Measurements from ENCODE around the gene NEK10. TPM values are rescaled to one million over a fixed set of nuclear protein-coding genes. Genes with fewer than 3 reads are reported as not detected.

The NEK10 gene
- total and polyA plus RNA-seq, 2 of the 4 experiments (the other 2 are of a cell fraction): 2.2 to 6.6 TPM

DNA sequence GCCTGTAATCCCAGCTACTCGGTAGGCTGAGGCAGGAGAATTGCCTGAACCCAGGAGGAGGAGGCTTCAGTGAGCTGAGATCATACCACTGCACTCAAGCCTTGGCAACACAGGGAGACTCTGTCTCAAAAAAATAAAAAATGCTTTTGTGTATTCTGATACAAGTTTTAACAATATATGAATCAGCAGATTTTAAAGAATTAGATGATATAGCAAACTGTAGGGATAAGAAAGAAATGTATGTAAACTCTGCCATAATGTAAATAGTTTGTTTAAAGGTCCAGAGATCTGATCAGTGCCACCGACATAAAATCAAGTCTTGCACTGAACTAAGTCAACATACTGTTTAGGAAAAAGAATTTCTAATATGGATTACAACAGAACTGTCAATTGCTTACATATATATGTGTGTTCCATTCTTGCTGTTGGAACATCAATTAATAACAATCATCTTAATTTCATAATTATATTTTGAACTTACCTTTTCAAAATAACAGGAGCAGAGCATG is 208.3 kb downstream of the NEK10 start:
- Histone ChIP-seq H3K36me3 (ENCODE audit: control insufficient read depth, insufficient read depth, low read length) (no peaks in the 10 kb centered on the region), H4K8ac (ENCODE audit: low read depth in 2 of 2, low read length in 2 of 2) (no peak overlapping the region), H2BK5ac (ENCODE audit: low read depth, low read length, poor library complexity, severe bottlenecking) (no peak overlapping the region), H3K4ac (ENCODE audit: low read depth, low read length) (no peak overlapping the region), H2BK15ac (ENCODE audit: low read depth, low read length) (no peak overlapping the region), H3K9me3 (ENCODE audit: control insufficient read depth, insufficient read depth, low read length) (no peaks in the 10 kb centered on the region), H3K4me1 (ENCODE audit: control insufficient read depth, insufficient read depth, low read length) (no peaks in the 10 kb centered on the region), H4K91ac (ENCODE audit: insufficient read depth, low read depth, low read length) (no peak overlapping the region), H3K79me1 (ENCODE audit: low read depth in 1 of 2, low read length in 2 of 2) (no peaks in the 10 kb centered on the region), H2BK20ac (ENCODE audit: low read depth, low read length) (no peak overlapping the region), H4K5ac (ENCODE audit: low read depth, low read length) (no peak overlapping the region), H2AK5ac (ENCODE audit: low read depth, low read length) (no peak overlapping the region), H3K9me1 (ENCODE audit: insufficient read depth, low read length) (no peaks in the 10 kb centered on the region), H3K56ac (ENCODE audit: extremely low read depth, insufficient read depth, low read length) (no peak overlapping the region), H3K27ac (ENCODE audit: insufficient read depth, low read length) (no peak overlapping the region), H3K14ac (replicated peaks; ENCODE audit: low read depth, low read length) (no peak overlapping the region), H2AK9ac (replicated peaks; ENCODE audit: low read depth, low read length, poor library complexity) (no peak overlapping the region), H3K18ac (ENCODE audit: low read depth, low read length) (no peak overlapping the region), H2BK120ac (ENCODE audit: low read depth, low read length) (no peak overlapping the region), H3K4me2 (ENCODE audit: low read depth, low read length) (no peak overlapping the region), H3K4me3 (ENCODE audit: insufficient read depth, low read depth, low read length) (no peak overlapping the region), H2AFZ (replicated peaks; ENCODE audit: low read length, poor library complexity) (no peak overlapping the region), H3K9ac (ENCODE audit: low read depth, low read length) (no peak overlapping the region), H3K23ac (ENCODE audit: low read depth, low read length) (no peak overlapping the region), H3K27me3 (ENCODE audit: control insufficient read depth, insufficient read depth, low read length) (no peaks in the 10 kb centered on the region), H4K20me1 (ENCODE audit: insufficient read depth, low read length) (no peaks in the 10 kb centered on the region)
- dilution Hi-C loops (cut with HindIII; ENCODE audit: low sequenced_read_pairs, unreplicated experiment): no loop called here
- ChIA-PET CTCF (no interaction called here), POLR2A (ENCODE audit: unreplicated experiment) (no interaction called here)
- intact Hi-C loops (cut with micrococcal nuclease): loop anchor here (10.0 kb wide), 1 partner anchor 1184 kb away; the partner anchor contains the start of genes AZI2 and ZCWPW2
- BruUV-seq (replicated peaks): no TSS peak
- DNase-seq (no peak), ATAC-seq (ENCODE audit: low read depth) (no peak)
- WGBS, 2 experiments (ENCODE audit: extremely low coverage in 2 of 2, insufficient read length in 1 of 2): no CpG with 5 or more reads among the region's 2 CpGs
- in situ Hi-C loops (cut with MboI; ENCODE audit: low sequenced_read_pairs): no loop called here
- TF ChIP-seq MXI1 (IDR thresholded peaks at IDR 0.05; ENCODE audit: borderline replicate concordance, low read depth, low read length) (no peak), CHD1 (IDR thresholded peaks at IDR 0.05; ENCODE audit: low read depth, low read length) (no peak), RCOR1 (IDR thresholded peaks at IDR 0.05; ENCODE audit: insufficient replicate concordance, low read length) (no peak)
